Panc1 (cell line): ENCODE data around the gene BPIFA3.

Source experiments
- SIN3A ChIP-seq: IDR thresholded peaks from 2 replicates; pipeline ENCODE4 v1.6.1; 2012; ENCODE audit warnings: low read depth, mild to moderate bottlenecking, low read length, moderate library complexity, borderline replicate concordance; ENCODE audit not compliant: insufficient read depth
- TF ChIP-seq, protein P1 (sequence below): fragments of 450-650 bp; IDR thresholded peaks from 2 replicates; pipeline ENCODE4 v1.5.1; 2017; ENCODE audit warnings: mild to moderate bottlenecking

DNA sequence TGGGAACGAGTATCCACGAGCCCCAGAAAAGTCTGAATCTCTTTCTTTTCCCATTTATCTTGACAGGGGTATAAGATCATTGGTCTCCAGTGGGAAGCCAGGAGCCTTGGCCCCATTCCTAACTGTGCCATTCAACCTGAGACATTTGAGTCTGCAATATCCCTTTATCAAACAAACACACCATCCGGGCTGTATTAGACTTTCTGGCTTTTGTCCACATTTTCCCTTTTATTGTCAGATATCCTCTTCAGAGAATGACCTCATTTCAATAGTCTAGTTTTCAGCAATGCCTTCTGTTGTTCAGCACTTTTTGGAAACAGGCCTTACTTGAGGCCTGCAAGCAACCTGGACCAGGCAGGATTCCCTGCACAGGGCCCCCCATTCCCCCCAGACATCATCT is 34.3 kb downstream of the BPIFA3 start:
- TF ChIP-seq, protein P1, sequence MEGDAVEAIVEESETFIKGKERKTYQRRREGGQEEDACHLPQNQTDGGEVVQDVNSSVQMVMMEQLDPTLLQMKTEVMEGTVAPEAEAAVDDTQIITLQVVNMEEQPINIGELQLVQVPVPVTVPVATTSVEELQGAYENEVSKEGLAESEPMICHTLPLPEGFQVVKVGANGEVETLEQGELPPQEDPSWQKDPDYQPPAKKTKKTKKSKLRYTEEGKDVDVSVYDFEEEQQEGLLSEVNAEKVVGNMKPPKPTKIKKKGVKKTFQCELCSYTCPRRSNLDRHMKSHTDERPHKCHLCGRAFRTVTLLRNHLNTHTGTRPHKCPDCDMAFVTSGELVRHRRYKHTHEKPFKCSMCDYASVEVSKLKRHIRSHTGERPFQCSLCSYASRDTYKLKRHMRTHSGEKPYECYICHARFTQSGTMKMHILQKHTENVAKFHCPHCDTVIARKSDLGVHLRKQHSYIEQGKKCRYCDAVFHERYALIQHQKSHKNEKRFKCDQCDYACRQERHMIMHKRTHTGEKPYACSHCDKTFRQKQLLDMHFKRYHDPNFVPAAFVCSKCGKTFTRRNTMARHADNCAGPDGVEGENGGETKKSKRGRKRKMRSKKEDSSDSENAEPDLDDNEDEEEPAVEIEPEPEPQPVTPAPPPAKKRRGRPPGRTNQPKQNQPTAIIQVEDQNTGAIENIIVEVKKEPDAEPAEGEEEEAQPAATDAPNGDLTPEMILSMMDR: no peak
- TF ChIP-seq SIN3A: no peak
